NCI-H82 treated with DMSO at 0.1 percent for 48 hours (cell line): ENCODE data around the gene NAA25.
"Not testable (repeated sequence)": the region's sequence is repeated elsewhere in the genome, so short reads cannot be mapped to it uniquely, and the experiment has no call there.

ENCODE experiments used
- DNase-seq: peaks from one replicate; lab custom pipeline; 2025; ENCODE audit not compliant: unreplicated experiment; lab: John Stamatoyannopoulos, UW

NAA25 gene

GRCh38 chr12:112010415-112011344 lies 97.9 kb downstream of the NAA25 start:
- DNase-seq, result no peak

- not testable (repeated sequence) for DNase-seq
Observed at GRCh38 chr12:112009596-112009995, 99.0 kb downstream of the NAA25 start.

GRCh38 chr12:112008918-112009317 lies 99.7 kb downstream of the NAA25 start:
- no peak for DNase-seq

GRCh38 chr12:112007945-112008344 lies 100.6 kb downstream of the NAA25 start:
- no peak for DNase-seq

- DNase-seq, result no peak
Observed at GRCh38 chr12:112005419-112006395, 102.9 kb downstream of the NAA25 start.

GRCh38 chr12:112004041-112004440 lies 104.5 kb downstream of the NAA25 start:
- no peak for DNase-seq

- DNase-seq, result no peak
Observed at GRCh38 chr12:112001576-112001975, 107.0 kb downstream of the NAA25 start.

GRCh38 chr12:112000820-112001219 lies 107.8 kb downstream of the NAA25 start:
- no peak for DNase-seq

GRCh38 chr12:111999129-111999528 lies 109.5 kb downstream of the NAA25 start:
- DNase-seq, result not testable (repeated sequence)

- no peak for DNase-seq
Observed at GRCh38 chr12:111998015-111998414, 110.6 kb downstream of the NAA25 start.

- DNase-seq, result no peak
Observed at GRCh38 chr12:111997300-111997699, 111.3 kb downstream of the NAA25 start.

GRCh38 chr12:111995782-111996480 lies 112.7 kb downstream of the NAA25 start:
- no peak for DNase-seq

- not testable (repeated sequence) for DNase-seq
Observed at GRCh38 chr12:111994211-111995111, 114.1 kb downstream of the NAA25 start.

GRCh38 chr12:111993292-111994150 lies 115.1 kb downstream of the NAA25 start:
- DNase-seq, result no peak

- DNase-seq, result no peak
Observed at GRCh38 chr12:111992464-111992863, 116.1 kb downstream of the NAA25 start.

- no peak for DNase-seq
Observed at GRCh38 chr12:111991946-111992345, 116.6 kb downstream of the NAA25 start.

- DNase-seq, result no peak
Observed at GRCh38 chr12:111991535-111991934, 117.0 kb downstream of the NAA25 start.

- DNase-seq, result no peak
Observed at GRCh38 chr12:111984820-111985219, 123.8 kb downstream of the NAA25 start.

- no peak for DNase-seq
Observed at GRCh38 chr12:111981987-111982386, 126.6 kb downstream of the NAA25 start.
